C4-2B (cell line): ENCODE measurements around the gene GID8.

Source experiments
- H3K27ac ChIP-seq: fragments of 450-650 bp; 2 replicates; pipeline ENCODE4 v1.5.1; 2017
- CTCF ChIP-seq: fragments of 450-650 bp; conservative IDR thresholded peaks from 2 replicates; pipeline ENCODE4 v1.5.1; 2017; ENCODE audit warnings: mild to moderate bottlenecking
- ZFX ChIP-seq: fragments of 450-650 bp; IDR thresholded peaks from 2 replicates; pipeline ENCODE4 v1.6.1; 2017

Gene GID8

GRCh38 chr20:62892348-62893304, 45.3 kb upstream of the GID8 start:
- no peak overlapping the region for H3K27ac ChIP-seq
- TF ChIP-seq ZFX (no peak), CTCF (no peak)

DNA sequence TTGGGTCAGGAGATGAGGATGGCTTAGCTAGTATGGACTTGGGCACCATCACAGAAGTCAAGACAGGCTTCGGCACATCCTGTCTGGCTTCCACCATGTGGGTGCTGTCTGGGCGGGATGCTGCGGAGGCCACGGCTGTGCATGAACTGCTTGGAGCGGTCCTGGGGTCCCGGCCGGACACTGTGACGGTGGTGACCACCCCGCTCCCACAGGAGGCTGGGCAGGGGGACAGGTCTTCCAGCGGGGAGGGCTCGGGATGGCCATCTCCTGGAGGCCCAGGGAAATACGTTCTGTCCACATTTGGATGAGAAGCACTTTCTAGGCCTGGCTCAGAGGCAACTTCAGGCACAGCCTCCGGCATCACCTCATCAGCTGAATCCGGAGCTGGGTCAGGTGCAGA, 44.2 kb upstream of the GID8 start:
- H3K27ac ChIP-seq: no peak overlapping the region
- TF ChIP-seq ZFX (no peak), CTCF (no peak)

GRCh38 chr20:62894261-62894660, 43.7 kb upstream of the GID8 start:
- no peak for TF ChIP-seq ZFX
- TF ChIP-seq CTCF: no peak

DNA sequence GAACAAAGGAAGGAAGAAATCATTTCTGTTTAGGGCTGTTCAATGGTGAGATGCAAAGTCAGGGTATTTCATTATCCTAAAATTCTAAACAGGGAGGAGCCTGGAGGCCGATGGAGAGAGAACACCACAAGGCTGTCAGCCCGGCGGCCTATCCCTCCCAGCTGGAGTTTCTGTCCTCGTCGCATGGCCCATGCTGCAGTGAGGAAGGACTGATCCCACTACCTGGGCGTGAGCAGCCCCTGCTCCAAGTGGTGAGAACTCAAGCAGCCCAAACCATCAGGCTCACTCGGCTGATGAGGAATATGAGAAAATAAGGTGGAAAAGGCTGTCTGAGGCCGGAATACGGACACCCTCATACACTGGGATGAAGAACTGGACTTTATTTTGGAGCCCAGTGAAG, 42.4 kb upstream of the GID8 start:
- no peak overlapping the region for H3K27ac ChIP-seq
- TF ChIP-seq ZFX (no peak), CTCF (no peak)

More at GRCh38 chr20:62894261-62894660, 43.7 kb upstream of the GID8 start:
- no peak overlapping the region for H3K27ac ChIP-seq

GRCh38 chr20:62896526-62896925, 41.4 kb upstream of the GID8 start:
- no peak overlapping the region for H3K27ac ChIP-seq
- no peak for TF ChIP-seq CTCF
- no peak for TF ChIP-seq ZFX

DNA sequence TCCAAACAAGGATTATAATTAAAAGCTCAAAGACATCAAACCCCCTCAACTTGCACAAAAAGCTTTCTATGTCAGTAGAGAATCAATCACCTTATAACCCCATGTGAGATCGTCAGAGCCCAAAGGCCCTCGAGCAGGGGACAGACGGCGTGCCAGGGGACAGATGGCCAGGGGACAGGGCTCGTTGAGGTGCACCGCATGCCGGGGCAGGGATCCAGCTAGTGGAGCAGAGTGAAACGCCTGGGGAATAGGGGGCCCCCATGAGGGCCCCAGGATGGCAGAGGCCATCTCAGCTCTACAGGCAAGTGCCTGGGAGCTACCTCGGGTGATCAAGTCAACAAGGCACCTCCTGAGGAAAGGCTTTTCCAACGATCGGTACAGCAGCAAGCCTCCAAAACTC, 40.3 kb upstream of the GID8 start:
- no peak overlapping the region for H3K27ac ChIP-seq
- TF ChIP-seq CTCF: no peak
- no peak for TF ChIP-seq ZFX

GRCh38 chr20:62898093-62898964, 39.6 kb upstream of the GID8 start:
- TF ChIP-seq CTCF: no peak
- TF ChIP-seq ZFX: no peak
- H3K27ac ChIP-seq: no peak overlapping the region
